NT2/D1 (cell line): ENCODE results near the gene OPHN1.

Source experiments
- YY1 ChIP-seq: IDR thresholded peaks from 2 replicates; pipeline ENCODE4 v1.6.1; 2011; ENCODE audit not compliant: insufficient read length, insufficient read depth
- ZNF274 ChIP-seq: IDR thresholded peaks from 2 replicates; pipeline ENCODE4 v1.6.1; 2011; ENCODE audit warnings: mild to moderate bottlenecking, low read depth, low read length

- no peak for TF ChIP-seq YY1
- no peak for TF ChIP-seq ZNF274
These were observed 27.8 kb upstream of the OPHN1 start for GRCh38 chrX:68461093-68461492.
